ENCODE measurements around the gene GRIK2.

GRCh38 chr6:101398716-101399615 is 5.5 kb downstream of the GRIK2 start:
- no peak for TF ChIP-seq CTCF (IDR thresholded peaks at IDR 0.05)
- no peak for TF ChIP-seq EP300 (IDR thresholded peaks at IDR 0.05)

All from suprapubic skin (tissue), 3 donors.